ENCODE measurements around the gene OR52A1. TPM values are rescaled to one million over a fixed set of nuclear protein-coding genes. Genes with fewer than 3 reads are reported as not detected.

OR52A1 gene
- total and polyA plus RNA-seq, 7 donors = not detected

DNA sequence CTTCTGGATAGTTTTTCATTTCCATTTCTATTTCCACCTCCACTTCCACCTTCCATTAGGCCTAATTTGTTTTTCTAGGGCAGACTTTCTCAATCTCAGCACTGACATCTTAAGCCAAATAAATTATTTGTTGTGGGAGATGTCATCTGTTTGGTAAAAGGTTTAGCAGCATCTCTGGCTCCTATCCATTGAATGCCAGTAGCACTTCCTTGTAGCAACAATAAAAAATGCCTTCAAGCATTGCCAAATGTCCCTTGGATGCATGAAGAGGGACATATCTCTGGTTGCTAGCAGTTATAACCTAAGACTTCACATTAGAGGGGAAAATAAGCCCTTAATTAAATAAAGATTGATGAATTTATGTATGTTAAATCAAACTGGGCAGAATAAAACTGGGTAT, 18.3 kb downstream of the OR52A1 start:
- ATAC-seq (no peak), DNase-seq (no peak)
- Histone ChIP-seq H3K4me3 (no peak overlapping the region), H3K36me3 (ENCODE audit: insufficient read depth in 1 of 2, low read depth in 1 of 2) (no peaks in the 10 kb centered on the region), H3K4me1 (no peaks in the 10 kb centered on the region), H3K9me3 (no peaks in the 10 kb centered on the region), H3K27me3 (ENCODE audit: insufficient read depth in 3 of 3, low read length in 2 of 3) (no peaks in the 10 kb centered on the region), H3K27ac (no peak overlapping the region)
- TF ChIP-seq, protein P1, sequence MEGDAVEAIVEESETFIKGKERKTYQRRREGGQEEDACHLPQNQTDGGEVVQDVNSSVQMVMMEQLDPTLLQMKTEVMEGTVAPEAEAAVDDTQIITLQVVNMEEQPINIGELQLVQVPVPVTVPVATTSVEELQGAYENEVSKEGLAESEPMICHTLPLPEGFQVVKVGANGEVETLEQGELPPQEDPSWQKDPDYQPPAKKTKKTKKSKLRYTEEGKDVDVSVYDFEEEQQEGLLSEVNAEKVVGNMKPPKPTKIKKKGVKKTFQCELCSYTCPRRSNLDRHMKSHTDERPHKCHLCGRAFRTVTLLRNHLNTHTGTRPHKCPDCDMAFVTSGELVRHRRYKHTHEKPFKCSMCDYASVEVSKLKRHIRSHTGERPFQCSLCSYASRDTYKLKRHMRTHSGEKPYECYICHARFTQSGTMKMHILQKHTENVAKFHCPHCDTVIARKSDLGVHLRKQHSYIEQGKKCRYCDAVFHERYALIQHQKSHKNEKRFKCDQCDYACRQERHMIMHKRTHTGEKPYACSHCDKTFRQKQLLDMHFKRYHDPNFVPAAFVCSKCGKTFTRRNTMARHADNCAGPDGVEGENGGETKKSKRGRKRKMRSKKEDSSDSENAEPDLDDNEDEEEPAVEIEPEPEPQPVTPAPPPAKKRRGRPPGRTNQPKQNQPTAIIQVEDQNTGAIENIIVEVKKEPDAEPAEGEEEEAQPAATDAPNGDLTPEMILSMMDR (IDR thresholded peaks at IDR 0.05) = no peak
- intact Hi-C loops (cut with DNase I) = no loop called here

DNA sequence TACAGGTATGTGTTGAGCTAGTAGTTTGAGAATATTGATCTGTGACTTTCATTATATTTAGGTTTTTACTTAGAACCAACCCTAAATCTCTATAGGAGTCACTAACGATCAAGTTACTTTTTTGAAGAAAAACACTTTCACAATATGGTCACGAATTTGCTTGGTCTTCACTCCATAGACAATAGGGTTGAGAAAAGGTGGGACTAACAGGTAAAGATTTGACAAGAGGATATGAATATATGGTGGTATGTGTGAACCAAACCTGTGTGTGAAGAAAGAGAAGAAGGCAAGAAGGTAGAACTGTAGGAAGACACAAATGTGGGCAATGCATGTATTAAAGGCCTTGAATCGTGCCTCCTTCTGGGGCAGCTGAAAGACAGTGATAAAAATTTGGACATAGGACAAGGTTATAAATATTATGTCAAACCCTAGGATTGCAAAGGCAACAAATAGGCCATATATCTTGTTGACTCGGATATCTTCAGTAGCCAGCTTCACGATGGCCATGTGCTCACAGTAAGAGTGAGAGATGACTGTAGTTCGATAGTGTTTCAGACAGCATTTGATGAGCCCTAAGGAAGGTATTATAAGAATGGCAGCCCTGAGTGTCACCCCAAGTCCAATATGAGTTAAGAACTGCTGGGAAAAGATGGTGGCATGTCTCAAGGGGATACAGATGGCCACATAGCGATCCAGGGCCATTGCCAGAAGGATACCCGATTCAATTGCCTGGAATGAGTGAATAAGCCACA, 22.8 kb downstream of the OR52A1 start:
- no peaks in the 10 kb centered on the region for H3K9me3 ChIP-seq
- no peak overlapping the region for H3K4me3 ChIP-seq
- WGBS, 3 donors = 80 to 86% (median 84%) methylated on average over 8 of the region's 8 CpGs
- no peak overlapping the region for H3K27ac ChIP-seq
- TF ChIP-seq, protein P1 (IDR thresholded peaks at IDR 0.05) = no peak
- H3K4me1 ChIP-seq = no peaks in the 10 kb centered on the region
- H3K27me3 ChIP-seq (ENCODE audit: insufficient read depth in 3 of 3, low read length in 2 of 3) = no peaks in the 10 kb centered on the region
- no peak for ATAC-seq
- no peaks in the 10 kb centered on the region for H3K36me3 ChIP-seq (ENCODE audit: insufficient read depth in 1 of 2, low read depth in 1 of 2)
- DNase-seq = no peak
- intact Hi-C loops (cut with DNase I) = no loop called here

DNA sequence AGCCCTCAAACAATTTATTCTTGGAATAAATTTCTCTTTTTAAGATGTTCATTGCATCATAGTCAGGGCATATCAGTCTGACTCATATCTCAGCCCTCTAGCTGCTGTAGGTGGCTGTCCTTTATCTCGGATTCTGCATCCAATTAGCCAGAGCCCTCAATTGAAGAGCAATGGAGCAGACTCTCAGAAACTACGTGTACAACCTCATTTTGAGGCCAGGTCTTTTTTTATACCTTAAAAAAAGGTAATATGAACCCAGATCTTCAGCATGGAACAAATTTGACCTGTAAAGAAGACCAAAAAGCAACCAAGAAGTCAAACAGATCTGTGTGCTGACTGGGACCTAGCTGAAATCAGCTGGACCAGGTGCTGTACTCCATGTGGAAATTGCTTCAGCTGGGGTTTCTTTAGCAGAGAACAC, 25.1 kb downstream of the OR52A1 start:
- TF ChIP-seq, protein P1 (IDR thresholded peaks at IDR 0.05) = no peak
- Histone ChIP-seq H3K27ac (no peak overlapping the region), H3K36me3 (ENCODE audit: insufficient read depth in 1 of 2, low read depth in 1 of 2) (no peaks in the 10 kb centered on the region), H3K4me3 (no peak overlapping the region), H3K9me3 (no peaks in the 10 kb centered on the region), H3K4me1 (no peaks in the 10 kb centered on the region), H3K27me3 (ENCODE audit: insufficient read depth in 3 of 3, low read length in 2 of 3) (no peaks in the 10 kb centered on the region)
- ATAC-seq (no peak), DNase-seq (no peak)
- intact Hi-C loops (cut with DNase I) = loop anchor here (10.0 kb wide), 2 partner anchors 675 to 1235 kb away; partner anchors contain the start of gene OR52N2 (in 1 of the 2)
- 52 to 61% (median 60%) methylated on average over 2 of the region's 2 CpGs for WGBS, 3 donors

DNA sequence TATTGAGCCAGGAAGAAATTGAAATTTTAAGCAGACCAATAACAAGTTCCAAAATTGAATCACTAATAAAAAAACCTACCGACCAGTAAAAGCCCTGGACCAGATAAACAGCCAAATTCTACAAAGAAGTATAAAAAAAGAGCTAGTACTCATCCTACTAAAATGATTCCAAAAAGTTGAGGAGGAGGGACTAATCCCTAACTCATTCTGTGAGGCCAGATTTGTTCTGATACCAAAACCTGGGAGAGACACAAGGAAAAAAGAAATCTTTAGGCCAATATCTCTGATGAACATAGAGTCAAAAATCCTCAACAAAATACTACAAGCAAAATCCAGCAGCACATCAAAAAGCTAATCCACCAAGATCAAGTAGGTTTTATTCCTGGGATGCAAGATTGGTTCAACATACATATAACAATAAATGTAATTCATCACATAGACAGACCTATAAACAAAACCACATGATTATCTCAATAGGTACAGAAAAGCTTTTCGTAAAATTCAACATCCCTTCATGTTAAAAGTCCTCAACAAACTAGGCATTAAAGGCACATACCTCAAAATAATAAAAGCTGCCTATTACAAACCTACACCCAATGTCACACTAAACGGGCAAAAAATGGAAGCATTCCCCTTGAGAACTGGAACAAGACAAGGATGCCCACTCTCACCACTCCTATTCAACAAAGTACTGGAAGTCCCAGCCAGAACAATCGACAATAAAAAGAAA, 29.5 kb downstream of the OR52A1 start:
- no peaks in the 10 kb centered on the region for H3K4me1 ChIP-seq
- no peaks in the 10 kb centered on the region for H3K27me3 ChIP-seq (ENCODE audit: insufficient read depth in 3 of 3, low read length in 2 of 3)
- TF ChIP-seq, protein P1 (IDR thresholded peaks at IDR 0.05) = no peak
- H3K4me3 ChIP-seq = no peak overlapping the region
- no peak for DNase-seq
- no peaks in the 10 kb centered on the region for H3K36me3 ChIP-seq (ENCODE audit: insufficient read depth in 1 of 2, low read depth in 1 of 2)
- intact Hi-C loops (cut with DNase I) = loop anchor here (5.0 to 10.0 kb wide), 3 partner anchors 680 to 1240 kb away; partner anchors contain the start of gene OR52N2 (in 2 of the 2)
- ATAC-seq = no peak
- H3K9me3 ChIP-seq = no peaks in the 10 kb centered on the region
- no peak overlapping the region for H3K27ac ChIP-seq
- WGBS, 3 donors = 54 to 62% (median 57%) methylated on average over 4 of the region's 4 CpGs

Measured in psoas muscle (tissue), 8 donors.